ENCODE data around the gene ZNF205. TPM values are rescaled to one million over a fixed set of nuclear protein-coding genes. Genes with fewer than 3 reads are reported as not detected.
A peak's percentile ranks its signal among the peaks of the same experiment; 100 is the strongest.

Gene ZNF205
- total RNA-seq, 1 experiment from 2014 or later = 17.4 TPM

DNA sequence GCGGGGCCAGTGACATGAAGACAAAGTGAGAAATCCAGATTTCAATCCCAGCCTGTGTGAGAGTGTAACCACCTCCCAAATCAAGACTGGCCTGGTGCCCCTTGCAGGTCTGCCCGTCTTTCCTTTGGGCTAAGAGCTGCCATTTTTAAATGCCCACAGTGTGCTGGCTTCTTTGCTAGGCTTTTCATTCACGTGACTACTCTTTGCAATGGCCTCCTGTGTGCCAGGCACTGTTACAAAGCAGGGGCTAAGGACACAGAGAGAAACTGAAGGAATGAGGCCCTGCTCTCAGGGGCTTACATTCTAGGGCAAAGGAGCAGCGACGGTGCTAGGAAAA lies 13.0 kb upstream of the ZNF205 start:
- H3K4me1 ChIP-seq (replicated peaks; ENCODE audit: insufficient read depth) = peaks cover 5% of the 10 kb centered on the region; the same call in 1 of the 2 replicates
- H3K4me3 ChIP-seq = no peak overlapping the region
- peak overlapping the region; percentile 65; the same call in 1 of the 2 replicates for H3K4me2 ChIP-seq
- peaks cover 21% of the 10 kb centered on the region for H3F3A ChIP-seq (ENCODE audit: insufficient read depth, low read depth)
- no peaks in the 10 kb centered on the region for H3K27me3 ChIP-seq (ENCODE audit: insufficient read depth, low read depth)
- intact Hi-C loops (cut with micrococcal nuclease; ENCODE audit: unreplicated experiment) = no loop called here
- no peak for DNase-seq
- TF ChIP-seq, protein P1, sequence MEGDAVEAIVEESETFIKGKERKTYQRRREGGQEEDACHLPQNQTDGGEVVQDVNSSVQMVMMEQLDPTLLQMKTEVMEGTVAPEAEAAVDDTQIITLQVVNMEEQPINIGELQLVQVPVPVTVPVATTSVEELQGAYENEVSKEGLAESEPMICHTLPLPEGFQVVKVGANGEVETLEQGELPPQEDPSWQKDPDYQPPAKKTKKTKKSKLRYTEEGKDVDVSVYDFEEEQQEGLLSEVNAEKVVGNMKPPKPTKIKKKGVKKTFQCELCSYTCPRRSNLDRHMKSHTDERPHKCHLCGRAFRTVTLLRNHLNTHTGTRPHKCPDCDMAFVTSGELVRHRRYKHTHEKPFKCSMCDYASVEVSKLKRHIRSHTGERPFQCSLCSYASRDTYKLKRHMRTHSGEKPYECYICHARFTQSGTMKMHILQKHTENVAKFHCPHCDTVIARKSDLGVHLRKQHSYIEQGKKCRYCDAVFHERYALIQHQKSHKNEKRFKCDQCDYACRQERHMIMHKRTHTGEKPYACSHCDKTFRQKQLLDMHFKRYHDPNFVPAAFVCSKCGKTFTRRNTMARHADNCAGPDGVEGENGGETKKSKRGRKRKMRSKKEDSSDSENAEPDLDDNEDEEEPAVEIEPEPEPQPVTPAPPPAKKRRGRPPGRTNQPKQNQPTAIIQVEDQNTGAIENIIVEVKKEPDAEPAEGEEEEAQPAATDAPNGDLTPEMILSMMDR (conservative IDR thresholded peaks at IDR 0.05) = no peak
- TF ChIP-seq EZH2 (IDR thresholded peaks at IDR 0.05; ENCODE audit: low read depth) = no peak
- H2AFZ ChIP-seq = no peak overlapping the region
- H4K20me1 ChIP-seq (ENCODE audit: insufficient read depth) = no peaks in the 10 kb centered on the region
- no peaks in the 10 kb centered on the region for H3K79me2 ChIP-seq (ENCODE audit: low read depth)
- no TSS peak for BruUV-seq (replicated peaks)
- no peaks in the 10 kb centered on the region for H3K36me3 ChIP-seq (ENCODE audit: low read depth)
- H3K9me2 ChIP-seq (ENCODE audit: insufficient read depth) = no peaks in the 10 kb centered on the region
- CTCF ChIA-PET = interaction anchor here (0.5 to 1.2 kb wide), 5 partner anchors 31 to 154 kb away, joined by 3 to 38 read pairs (median 7); no protein-coding TSS in a partner anchor
- H3K27ac ChIP-seq = no peak overlapping the region
- H3K9me3 ChIP-seq (ENCODE audit: insufficient read depth, low read depth) = no peaks in the 10 kb centered on the region
- POLR2A ChIA-PET (ENCODE audit: unreplicated experiment) = interaction anchor here (0.7 kb wide), 1 partner anchor 77 kb away, joined by 6 read pairs; no protein-coding TSS in a partner anchor

- peak; percentile 70 to 96 for DNase-seq
- Histone ChIP-seq H3K27me3 (ENCODE audit: insufficient read depth, low read depth) (no peaks in the 10 kb centered on the region), H3K4me1 (replicated peaks; ENCODE audit: insufficient read depth) (peaks cover 5% of the 10 kb centered on the region; the same call in 1 of the 2 replicates), H3K4me3 (peak overlapping the region; percentile 32; the same call in 1 of the 2 replicates), H3F3A (ENCODE audit: insufficient read depth, low read depth) (peaks cover 25% of the 10 kb centered on the region), H3K9me2 (ENCODE audit: insufficient read depth) (no peaks in the 10 kb centered on the region), H3K79me2 (ENCODE audit: low read depth) (no peaks in the 10 kb centered on the region), H2AFZ (no peak overlapping the region), H3K36me3 (ENCODE audit: low read depth) (no peaks in the 10 kb centered on the region), H4K20me1 (ENCODE audit: insufficient read depth) (no peaks in the 10 kb centered on the region), H3K4me2 (peak overlapping the region; percentile 65), H3K27ac (no peak overlapping the region), H3K9me3 (ENCODE audit: insufficient read depth, low read depth) (no peaks in the 10 kb centered on the region)
- TF ChIP-seq EZH2 (IDR thresholded peaks at IDR 0.05; ENCODE audit: low read depth) = no peak
- TF ChIP-seq, protein P1 (conservative IDR thresholded peaks at IDR 0.05) = no peak
- intact Hi-C loops (cut with micrococcal nuclease; ENCODE audit: unreplicated experiment) = no loop called here
- TSS peak; percentile 77 for BruUV-seq (replicated peaks)
- POLR2A ChIA-PET (ENCODE audit: unreplicated experiment) = no interaction called here
- CTCF ChIA-PET = interaction anchor here (0.5 to 1.2 kb wide), 6 partner anchors 30 to 154 kb away, joined by 3 to 38 read pairs (median 6); no protein-coding TSS in a partner anchor
Measured at GRCh38 chr16:3099732-3100499, 12.5 kb upstream of the ZNF205 start.

GRCh38 chr16:3101018-3101840 lies 11.2 kb upstream of the ZNF205 start:
- Histone ChIP-seq H3K79me2 (ENCODE audit: low read depth) (no peaks in the 10 kb centered on the region), H2AFZ (no peak overlapping the region), H3F3A (ENCODE audit: insufficient read depth, low read depth) (peaks cover 29% of the 10 kb centered on the region), H4K20me1 (ENCODE audit: insufficient read depth) (no peaks in the 10 kb centered on the region), H3K9me3 (ENCODE audit: insufficient read depth, low read depth) (no peaks in the 10 kb centered on the region), H3K4me1 (replicated peaks; ENCODE audit: insufficient read depth) (peaks cover 1% of the 10 kb centered on the region), H3K27ac (no peak overlapping the region), H3K4me3 (no peak overlapping the region), H3K27me3 (ENCODE audit: insufficient read depth, low read depth) (no peaks in the 10 kb centered on the region), H3K4me2 (no peak overlapping the region; the same call in 1 of the 2 replicates), H3K9me2 (ENCODE audit: insufficient read depth) (no peaks in the 10 kb centered on the region), H3K36me3 (ENCODE audit: low read depth) (no peaks in the 10 kb centered on the region)
- intact Hi-C loops (cut with micrococcal nuclease; ENCODE audit: unreplicated experiment) = no loop called here
- CTCF ChIA-PET = interaction anchor here (0.7 kb wide), 1 partner anchor 825 kb away, joined by 3 read pairs; no protein-coding TSS in a partner anchor
- POLR2A ChIA-PET (ENCODE audit: unreplicated experiment) = no interaction called here
- TSS peak; percentile 95 for BruUV-seq (replicated peaks)
- no peak for DNase-seq
- TF ChIP-seq, protein P1 (conservative IDR thresholded peaks at IDR 0.05) = peak; percentile 81
- no peak for TF ChIP-seq EZH2 (IDR thresholded peaks at IDR 0.05; ENCODE audit: low read depth)
